ENCODE data around the gene NMNAT2. TPM values are rescaled to one million over a fixed set of nuclear protein-coding genes. Genes with fewer than 3 reads are reported as not detected.

The NMNAT2 gene
- total RNA-seq, 1 experiment from 2014 or later: 11.4 TPM

DNA sequence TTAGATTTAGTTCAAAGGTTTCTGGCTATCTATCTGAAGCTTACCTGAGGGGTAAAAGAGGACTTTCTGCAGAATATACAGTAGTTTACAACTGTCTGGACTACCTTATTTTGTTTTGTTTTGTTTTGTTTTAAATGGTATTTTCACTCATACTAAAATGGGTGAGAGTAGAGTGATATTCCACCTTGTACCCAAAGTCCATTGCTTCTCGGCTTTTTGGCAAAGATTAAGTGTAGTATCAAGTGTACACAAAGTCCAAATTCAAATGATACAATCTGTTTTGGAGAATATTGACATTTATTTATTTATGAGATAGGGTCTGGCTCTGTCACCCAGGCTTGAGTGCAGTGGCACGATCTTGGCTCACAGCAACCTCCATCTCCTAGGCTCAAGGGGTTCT, 42.4 kb upstream of the NMNAT2 start:
- peak overlapping the region; percentile 71 for H3K27ac ChIP-seq (ENCODE audit: insufficient read length, low read depth, low read length)
- peaks cover 29% of the 10 kb centered on the region in 2 experiments for H3K4me1 Mint-ChIP-seq
- H3K9ac ChIP-seq (ENCODE audit: extremely low read depth, insufficient read length, low read length): no peak overlapping the region
- H2BK20ac ChIP-seq (ENCODE audit: low read depth, low read length, poor library complexity, severe bottlenecking): no peak overlapping the region
- no peaks in the 10 kb centered on the region for H3K79me1 ChIP-seq (ENCODE audit: insufficient read depth, low read depth, low read length, poor library complexity, severe bottlenecking)
- H3K4me2 ChIP-seq (ENCODE audit: insufficient read depth, insufficient read length, low read length): no peak overlapping the region
- H3K4me1 ChIP-seq (ENCODE audit: insufficient read depth, low read length): peaks cover 2% of the 10 kb centered on the region; the same call in 1 of the 2 replicates
- H3K27ac Mint-ChIP-seq: peak overlapping the region in 1 of 3 experiments; percentile 44; a peak in 1 of 7 replicates
- H3K4ac ChIP-seq (ENCODE audit: low read depth, low read length): no peak overlapping the region
- no peak overlapping the region for H3K23ac ChIP-seq (ENCODE audit: insufficient read length, low read depth, low read length)
- H2BK15ac ChIP-seq (ENCODE audit: low read depth, low read length): no peak overlapping the region
- H3K9me3 ChIP-seq (ENCODE audit: control insufficient read depth, low read depth, low read length): no peaks in the 10 kb centered on the region
- H3K36me3 Mint-ChIP-seq (ENCODE audit: insufficient read depth in 1 of 3, low read depth in 3 of 3): no peaks in the 10 kb centered on the region
- no peak overlapping the region for H3K18ac ChIP-seq (ENCODE audit: insufficient read length, low read depth, low read length)
- no peaks in the 10 kb centered on the region for H4K20me1 ChIP-seq (ENCODE audit: control insufficient read depth, insufficient read depth, insufficient read length)
- peaks cover 0 to 3% of the 10 kb centered on the region in 2 experiments; a peak in 1 of 5 replicates for H3K9me3 Mint-ChIP-seq
- H3T11ph ChIP-seq (ENCODE audit: low read length): peak overlapping the region; percentile 17
- H3K14ac ChIP-seq (ENCODE audit: insufficient read depth, low read length): no peak overlapping the region
- no peak overlapping the region for H2BK12ac ChIP-seq (ENCODE audit: insufficient read length, low read depth, low read length)
- no peaks in the 10 kb centered on the region for H3K27me3 ChIP-seq (ENCODE audit: insufficient read depth, low read length)
- no peak for DNase-seq
- H3K27me3 Mint-ChIP-seq (ENCODE audit: low read depth): no peaks in the 10 kb centered on the region
- TF ChIP-seq, protein P1, sequence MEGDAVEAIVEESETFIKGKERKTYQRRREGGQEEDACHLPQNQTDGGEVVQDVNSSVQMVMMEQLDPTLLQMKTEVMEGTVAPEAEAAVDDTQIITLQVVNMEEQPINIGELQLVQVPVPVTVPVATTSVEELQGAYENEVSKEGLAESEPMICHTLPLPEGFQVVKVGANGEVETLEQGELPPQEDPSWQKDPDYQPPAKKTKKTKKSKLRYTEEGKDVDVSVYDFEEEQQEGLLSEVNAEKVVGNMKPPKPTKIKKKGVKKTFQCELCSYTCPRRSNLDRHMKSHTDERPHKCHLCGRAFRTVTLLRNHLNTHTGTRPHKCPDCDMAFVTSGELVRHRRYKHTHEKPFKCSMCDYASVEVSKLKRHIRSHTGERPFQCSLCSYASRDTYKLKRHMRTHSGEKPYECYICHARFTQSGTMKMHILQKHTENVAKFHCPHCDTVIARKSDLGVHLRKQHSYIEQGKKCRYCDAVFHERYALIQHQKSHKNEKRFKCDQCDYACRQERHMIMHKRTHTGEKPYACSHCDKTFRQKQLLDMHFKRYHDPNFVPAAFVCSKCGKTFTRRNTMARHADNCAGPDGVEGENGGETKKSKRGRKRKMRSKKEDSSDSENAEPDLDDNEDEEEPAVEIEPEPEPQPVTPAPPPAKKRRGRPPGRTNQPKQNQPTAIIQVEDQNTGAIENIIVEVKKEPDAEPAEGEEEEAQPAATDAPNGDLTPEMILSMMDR (conservative IDR thresholded peaks at IDR 0.05): no peak
- no peak overlapping the region for H4K8ac ChIP-seq (replicated peaks; ENCODE audit: insufficient read length, low read depth, low read length)
- H4K5ac ChIP-seq (ENCODE audit: insufficient read length, low read depth, low read length): no peak overlapping the region
- no peak overlapping the region for H2AK5ac ChIP-seq (ENCODE audit: insufficient read length, low read length)
- no CpG with 5 or more reads among the region's 2 CpGs for WGBS (ENCODE audit: extremely low coverage, insufficient read length, low lambda C conversion rate)
- H2BK120ac ChIP-seq (ENCODE audit: low read depth, low read length, poor library complexity, severe bottlenecking): no peak overlapping the region
- no peaks in the 10 kb centered on the region for H3K23me2 ChIP-seq (ENCODE audit: insufficient read length, low read depth, low read length, poor library complexity, severe bottlenecking)
- no peak overlapping the region for H2AFZ ChIP-seq (ENCODE audit: low read length)
- no peak overlapping the region for H2BK5ac ChIP-seq (ENCODE audit: insufficient read length, low read length)
- H4K91ac ChIP-seq (ENCODE audit: insufficient read length, low read depth, low read length): no peak overlapping the region
- no peak overlapping the region for H3K56ac ChIP-seq (ENCODE audit: insufficient read length, low read depth, low read length)
- H3K79me2 ChIP-seq (ENCODE audit: insufficient read depth, low read length): no peaks in the 10 kb centered on the region
- no peak overlapping the region for H3K4me3 Mint-ChIP-seq
